HG03354 (cell line): Measurements from ENCODE around the gene CSNK1G3.
A peak's percentile ranks its signal among the peaks of the same experiment; 100 is the strongest.

ENCODE experiments used
- ATAC-seq: cut with Tn5 transposase; IDR thresholded peaks from one replicate; pipeline ENCODE4 v1.9.1; 2021; ENCODE audit warnings: mild to moderate bottlenecking; ENCODE audit not compliant: unreplicated experiment, poor library complexity, severe bottlenecking

CSNK1G3 gene

DNA sequence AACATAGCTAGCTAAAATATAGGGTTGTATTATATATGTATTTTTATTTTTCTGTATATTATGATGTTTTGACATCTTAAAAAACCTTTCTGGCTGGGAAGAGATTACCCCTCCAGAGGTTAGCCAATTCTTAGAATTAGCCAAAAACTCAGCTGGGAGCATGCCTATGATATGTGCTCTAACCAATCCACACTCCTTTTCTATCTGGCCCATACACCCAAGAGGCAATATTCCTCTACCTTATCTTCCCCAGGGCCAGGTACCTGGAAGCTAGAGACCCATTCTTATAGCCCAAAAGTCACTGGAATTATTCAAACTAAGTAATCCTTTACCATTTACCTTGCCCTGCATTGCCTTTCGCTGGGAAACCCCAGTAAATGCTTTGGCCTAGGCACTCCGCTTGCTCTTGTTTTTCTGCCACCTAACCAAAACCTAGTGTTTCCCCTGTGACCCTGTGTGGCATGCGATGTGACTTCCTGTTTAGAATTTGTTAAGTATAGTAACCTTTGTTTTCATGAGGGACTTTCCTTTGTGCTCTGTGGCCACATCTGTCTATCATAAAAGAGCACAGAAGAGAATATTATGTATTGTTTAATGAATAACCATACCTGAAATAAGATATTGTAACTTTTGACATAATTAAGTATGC is 37.4 kb downstream of the CSNK1G3 start:
- peak; percentile 100 for ATAC-seq

DNA sequence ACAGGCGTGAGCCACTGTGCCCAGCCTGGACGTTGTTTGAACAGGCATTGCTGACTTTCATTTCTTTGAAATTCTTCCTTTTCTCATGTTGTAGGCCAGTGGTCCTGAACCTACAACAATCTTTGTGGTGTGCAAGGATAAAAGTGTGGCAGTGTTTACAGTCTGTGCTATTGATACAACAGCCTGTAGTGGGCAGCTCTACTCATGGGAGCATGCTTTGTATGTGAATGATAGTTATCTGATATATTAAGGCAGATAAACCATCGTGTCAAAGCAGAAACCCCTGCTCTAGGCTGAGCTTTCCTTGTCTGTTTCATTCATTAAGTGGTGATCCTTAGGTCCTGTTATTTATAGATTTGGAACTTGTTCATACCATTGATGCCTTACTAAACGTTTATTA is 42.6 kb downstream of the CSNK1G3 start:
- no peak for ATAC-seq

DNA sequence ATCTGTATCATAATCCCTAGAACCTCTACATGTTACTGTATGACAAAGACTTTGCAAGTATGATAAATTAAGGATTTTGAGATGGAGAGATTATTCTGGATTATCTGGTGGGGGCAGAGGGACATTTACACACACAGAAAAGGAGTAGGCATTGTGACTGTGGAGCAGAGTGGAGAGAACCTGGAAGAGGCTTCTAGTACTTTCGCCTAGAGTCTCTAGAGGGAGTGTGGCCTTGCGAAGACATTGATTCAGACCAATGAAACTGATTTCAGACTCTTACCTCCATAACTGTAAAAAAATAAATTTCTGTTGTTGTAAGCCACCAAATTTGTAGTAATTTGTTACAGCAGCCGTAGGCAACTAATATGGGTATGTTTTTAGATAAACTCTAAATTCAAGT is 45.9 kb downstream of the CSNK1G3 start:
- no peak for ATAC-seq

- no peak for ATAC-seq
Observed at GRCh38 chr5:123558762-123559433, 46.9 kb downstream of the CSNK1G3 start.

DNA sequence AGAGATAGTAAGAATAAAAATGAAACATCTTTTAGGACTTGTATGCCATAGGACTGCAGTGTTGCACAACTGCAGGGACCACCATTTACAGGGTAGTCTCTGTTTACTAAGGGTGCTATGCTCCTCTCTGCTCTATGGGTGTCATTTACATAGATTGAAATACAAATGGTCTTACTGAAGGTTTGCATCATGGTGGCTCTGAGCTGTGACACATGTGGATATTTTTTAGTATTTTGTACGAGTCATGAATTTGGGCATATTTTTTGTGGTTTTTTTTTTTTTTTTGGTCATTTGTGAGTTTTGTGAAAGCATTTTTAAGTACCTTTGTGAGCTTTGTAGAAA is 47.4 kb downstream of the CSNK1G3 start:
- no peak for ATAC-seq

GRCh38 chr5:123561230-123561629 is 49.3 kb downstream of the CSNK1G3 start:
- ATAC-seq, result no peak

DNA sequence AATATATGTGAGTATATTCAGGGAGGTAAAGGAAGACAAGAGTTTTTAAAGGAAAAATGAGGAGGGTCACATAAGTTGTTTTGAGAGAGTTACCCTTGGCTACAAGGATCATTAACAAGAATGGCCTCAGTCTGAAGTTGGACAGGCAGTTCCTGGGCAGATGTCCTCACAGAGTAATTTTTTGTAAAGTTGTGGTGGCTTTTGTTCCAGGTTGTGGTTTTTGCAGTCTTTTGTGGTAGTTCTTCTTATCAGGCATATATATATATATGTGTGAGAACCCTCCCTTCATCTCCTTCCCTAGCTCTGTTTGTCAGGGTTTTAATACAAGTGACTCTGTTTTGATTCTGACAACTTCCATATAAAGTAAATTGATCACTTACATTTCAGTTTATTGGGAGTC is 60.0 kb downstream of the CSNK1G3 start:
- peak; percentile 77 for ATAC-seq

DNA sequence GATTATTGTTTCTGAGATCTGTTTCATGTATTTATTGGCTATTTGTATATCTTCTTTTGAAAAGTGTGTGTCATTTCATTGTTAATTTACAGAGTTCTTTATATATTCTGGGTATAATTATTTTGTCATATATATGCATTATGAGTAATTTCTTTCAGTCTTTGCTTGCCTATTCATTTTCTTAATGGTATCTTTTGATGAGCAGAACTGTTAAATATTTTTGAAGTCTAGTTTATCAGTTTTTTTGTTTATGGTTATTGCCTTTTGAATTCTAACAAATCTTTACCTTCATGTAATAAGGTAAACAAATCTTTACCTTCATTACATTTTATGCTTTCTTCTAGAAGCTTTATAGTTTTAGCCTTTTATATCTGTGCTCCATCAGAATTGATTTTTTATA is 66.4 kb downstream of the CSNK1G3 start:
- no peak for ATAC-seq

DNA sequence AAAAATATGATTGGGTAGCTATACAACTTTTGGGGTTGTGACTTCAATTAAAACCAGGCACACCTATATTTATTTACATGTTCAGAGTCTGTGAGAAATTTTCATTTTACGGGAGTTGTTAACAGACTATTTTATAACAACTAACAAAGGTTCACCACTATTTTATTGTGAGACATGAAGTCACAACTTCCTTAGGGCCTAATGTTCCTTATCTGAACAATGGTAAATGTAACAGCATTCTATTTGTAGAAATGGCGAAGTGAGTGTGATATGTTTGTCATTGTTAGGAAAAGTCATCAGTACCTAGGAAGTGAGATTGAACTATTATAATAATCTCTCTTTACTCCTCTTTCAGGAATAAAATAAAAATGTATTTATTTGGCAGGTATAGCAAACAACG is 67.4 kb downstream of the CSNK1G3 start:
- no peak for ATAC-seq

DNA sequence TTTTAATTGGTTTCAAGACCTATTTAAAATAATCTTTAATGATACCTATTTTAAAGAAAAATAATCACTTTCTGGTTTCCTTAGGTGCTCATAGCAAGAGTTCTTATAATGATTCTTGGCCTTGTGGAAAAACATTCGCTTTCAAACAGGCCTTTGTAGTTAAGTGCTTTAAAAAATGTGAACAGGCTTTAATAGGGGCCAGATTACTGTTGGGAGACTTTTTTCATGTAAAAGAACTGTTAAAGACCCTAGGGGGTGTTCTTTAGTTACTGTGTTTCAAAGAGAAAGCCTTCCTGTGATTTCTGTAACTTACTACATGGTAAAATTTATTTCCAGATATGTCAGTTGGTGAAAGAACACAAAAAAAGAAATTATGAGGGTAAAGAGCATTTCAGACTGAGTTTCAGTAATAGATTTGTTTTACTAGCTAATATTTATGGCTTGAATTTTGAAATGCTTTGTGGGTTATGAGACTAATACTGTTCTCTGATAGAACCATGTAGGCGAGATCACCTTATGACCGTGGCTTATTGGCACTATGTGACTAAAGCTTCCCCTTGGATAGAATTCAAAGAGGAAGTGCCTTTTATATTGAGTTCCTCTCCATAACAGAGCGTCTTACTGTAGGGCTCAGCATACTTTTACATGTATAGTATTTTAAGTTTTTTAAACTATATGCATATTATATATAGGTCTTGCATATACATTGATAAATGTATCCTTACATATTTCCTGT is 70.7 kb downstream of the CSNK1G3 start:
- ATAC-seq, result no peak

GRCh38 chr5:123585871-123586270 is 73.9 kb downstream of the CSNK1G3 start:
- ATAC-seq, result no peak

DNA sequence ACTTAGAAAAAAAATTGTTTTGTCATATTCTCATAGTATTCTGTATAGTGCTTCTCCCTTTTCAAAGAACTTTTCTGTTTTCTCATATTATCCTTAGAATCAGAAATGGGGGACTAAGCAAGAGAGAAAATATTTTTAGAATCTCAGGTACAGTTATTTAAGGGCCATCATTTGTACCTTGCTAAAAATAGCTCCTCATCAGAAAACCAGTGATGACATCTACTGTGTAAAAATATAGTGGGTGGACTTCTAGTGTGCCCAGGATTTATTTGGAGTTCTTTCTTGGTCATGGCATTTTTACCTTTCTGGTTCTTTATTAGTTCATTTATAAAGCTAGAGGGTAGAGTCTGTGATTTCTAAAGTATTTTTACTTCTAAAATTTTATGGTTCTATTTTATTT is 82.5 kb downstream of the CSNK1G3 start:
- ATAC-seq, result no peak

GRCh38 chr5:123597018-123597417 is 85.0 kb downstream of the CSNK1G3 start:
- ATAC-seq, result no peak

DNA sequence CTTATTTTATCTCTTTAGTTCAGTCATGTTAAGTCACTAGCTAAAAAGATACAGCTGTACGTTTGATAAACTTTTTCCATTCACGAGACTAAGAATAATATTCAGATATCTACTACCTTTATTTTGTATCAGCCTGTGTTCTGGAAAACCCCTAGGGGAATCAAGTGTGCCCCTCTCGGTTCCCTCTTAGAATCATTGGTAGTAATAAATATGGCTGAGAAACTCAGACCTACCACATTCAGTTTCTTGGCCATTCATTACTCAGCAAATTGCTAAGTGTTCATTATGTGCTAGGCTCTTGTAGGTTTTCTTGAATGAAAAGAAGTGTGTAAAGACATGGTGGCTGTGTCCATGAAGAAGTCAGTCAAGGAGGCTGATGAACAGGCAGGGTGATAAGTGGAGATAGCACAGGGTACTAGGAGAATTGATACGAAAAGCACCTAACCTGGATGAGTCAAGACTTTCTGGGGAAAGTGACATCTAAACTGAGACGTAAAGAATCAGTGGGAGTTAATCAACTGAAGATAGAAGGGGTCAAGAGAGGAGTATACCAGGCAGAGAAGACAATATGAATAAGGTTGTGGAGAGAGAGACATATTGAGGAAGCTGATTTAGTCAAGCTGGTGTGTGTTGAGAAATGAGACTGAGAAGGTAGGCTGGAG is 86.2 kb downstream of the CSNK1G3 start:
- peak; percentile 59 for ATAC-seq

DNA sequence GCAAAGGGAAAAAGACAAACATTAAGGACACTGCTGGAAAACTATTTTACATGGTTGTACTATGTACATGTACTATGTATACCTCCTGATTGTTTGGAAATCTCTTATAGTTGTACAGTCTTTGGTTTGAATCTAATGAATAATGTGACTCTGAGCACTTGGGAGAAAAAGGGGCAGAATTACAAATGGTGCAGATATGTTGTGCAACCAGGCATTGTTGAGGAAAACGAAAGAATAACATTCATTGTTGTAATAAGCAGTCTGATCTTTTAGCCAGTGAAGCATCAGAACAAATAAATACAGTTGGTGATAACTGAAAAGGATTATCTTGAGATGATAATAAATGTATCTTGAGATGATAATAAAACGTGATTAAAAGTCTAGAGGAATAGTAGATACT is 87.2 kb downstream of the CSNK1G3 start:
- ATAC-seq, result no peak

GRCh38 chr5:123601610-123602009 is 89.6 kb downstream of the CSNK1G3 start:
- no peak for ATAC-seq

GRCh38 chr5:123605822-123606221 is 93.8 kb downstream of the CSNK1G3 start:
- ATAC-seq, result peak; percentile 73

GRCh38 chr5:123610209-123610608 is 98.2 kb downstream of the CSNK1G3 start:
- ATAC-seq, result no peak

GRCh38 chr5:123610665-123611405 is 98.9 kb downstream of the CSNK1G3 start:
- ATAC-seq, result peak; percentile 86

GRCh38 chr5:123611406-123611709 is 99.4 kb downstream of the CSNK1G3 start:
- peak; percentile 15 for ATAC-seq
